CD4-positive, CD25-positive, alpha-beta regulatory T cell (primary cell): ENCODE results near the gene CACNA2D3. TPM values are rescaled to one million over a fixed set of nuclear protein-coding genes. Genes with fewer than 3 reads are reported as not detected.

Experiments
- ATAC-seq, 2 donors: fragments of 150-1000 bp; cut with Tn5 transposase; one replicate each; pipeline ENCODE4 v1.10.0; 2021; ENCODE audit warnings: low read depth in 2 of 2, moderate number of reproducible peaks in 2 of 2, moderate library complexity in 1 of 2
- DNase-seq, 3 donors: peaks; one replicate each; pipeline versions ENCODE4 v3.0.0 to v3.0.0-alpha.2; 2012 to 2022; ENCODE audit warnings: mixed read lengths in 1 of 3
- H3K27ac ChIP-seq: one replicate; pipeline ENCODE4 v1.7.0; 2013; ENCODE audit warnings: mild to moderate bottlenecking, low read length; ENCODE audit not compliant: insufficient read depth, poor library complexity, severe bottlenecking
- H3K27me3 ChIP-seq: one replicate; pipeline ENCODE4 v1.7.0; 2013; ENCODE audit warnings: low read length; ENCODE audit not compliant: control insufficient read depth, insufficient read depth
- H3K36me3 ChIP-seq: one replicate; pipeline ENCODE4 v1.7.0; 2013; ENCODE audit warnings: mild to moderate bottlenecking, low read length, moderate library complexity; ENCODE audit not compliant: control insufficient read depth, insufficient read depth
- H3K4me1 ChIP-seq: 2 replicates; pipeline ENCODE4 v1.7.0; 2013; ENCODE audit warnings: mild to moderate bottlenecking, low read length; ENCODE audit not compliant: insufficient read depth, control insufficient read depth, poor library complexity, severe bottlenecking
- H3K4me3 ChIP-seq: one replicate; pipeline ENCODE4 v1.7.0; 2013; ENCODE audit warnings: low read depth, mild to moderate bottlenecking, low read length, moderate library complexity
- H3K9me3 ChIP-seq, 2 experiments: 1 replicate in 1 of 2; 2 replicates in 1 of 2; pipeline ENCODE4 v1.7.0; 2013; ENCODE audit warnings: low read length in 2 of 2, mild to moderate bottlenecking in 1 of 2, moderate library complexity in 1 of 2; ENCODE audit not compliant: control insufficient read depth in 2 of 2
- H3K27ac Mint-ChIP-seq, 3 donors: one replicate each; pipeline ENCODE4 v1.8.0; 2020 to 2022; ENCODE audit warnings: mild to moderate bottlenecking in 3 of 3, mixed read lengths in 3 of 3, moderate library complexity in 2 of 3
- H3K27me3 Mint-ChIP-seq: one replicate; pipeline ENCODE4 v1.8.0; 2022; ENCODE audit warnings: mild to moderate bottlenecking, mixed read lengths
- H3K36me3 Mint-ChIP-seq: one replicate; pipeline ENCODE4 v1.8.0; 2020; ENCODE audit warnings: mixed read lengths
- H3K4me1 Mint-ChIP-seq, 4 donors: one replicate each; pipeline ENCODE4 v1.8.0; 2020 to 2022; ENCODE audit warnings: mixed read lengths in 4 of 4, mild to moderate bottlenecking in 1 of 4
- H3K4me3 Mint-ChIP-seq, 4 donors: one replicate each; pipeline ENCODE4 v1.8.0; 2020 to 2022; ENCODE audit warnings: mild to moderate bottlenecking in 4 of 4, mixed read lengths in 4 of 4, moderate library complexity in 3 of 4
- H3K9me3 Mint-ChIP-seq, 7 donors: one replicate each; pipeline ENCODE4 v1.8.0; 2020 to 2022; ENCODE audit warnings: mixed read lengths in 7 of 7, mild to moderate bottlenecking in 3 of 7, moderate library complexity in 2 of 7
- polyA plus RNA-seq, 4 donors: library from polyadenylated mRNA; unstranded; fragments of 300-500 nt; fragmentation: Illumina TruSeq; gene quantifications; one replicate each; pipeline ENCODE4 v1.2.3, GENCODE V29; 2021
- total RNA-seq: library from RNA; stranded (reverse); gene quantifications from one replicate; pipeline ENCODE4 v1.2.3, GENCODE V29; 2022

Gene CACNA2D3
- total and polyA plus RNA-seq, 5 donors from 2014 or later = not detected

DNA sequence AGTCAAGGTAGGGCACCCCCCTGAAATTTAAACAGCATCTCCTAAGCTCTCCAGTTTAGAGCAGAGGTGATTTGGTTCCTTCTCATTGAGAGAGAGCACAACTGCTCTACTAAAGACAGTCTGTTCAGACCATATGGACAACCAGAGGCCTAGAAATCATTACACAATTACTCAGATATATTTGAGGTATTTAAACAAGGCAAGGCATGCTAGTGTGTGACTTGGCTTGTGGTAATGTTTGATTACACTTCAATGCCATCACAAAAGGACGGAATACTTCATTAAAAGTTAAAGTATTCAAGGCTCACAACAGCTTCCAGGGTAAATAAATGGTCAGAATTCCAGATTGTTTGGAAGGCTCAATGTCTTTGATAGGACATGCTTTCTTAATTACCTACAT, 695.3 kb downstream of the CACNA2D3 start:
- no peaks in the 10 kb centered on the region for H3K27me3 ChIP-seq
- Mint-ChIP-seq H3K27ac (no peak overlapping the region), H3K27me3 (no peaks in the 10 kb centered on the region), H3K36me3 (no peaks in the 10 kb centered on the region), H3K4me3 (no peak overlapping the region), H3K4me1 (no peaks in the 10 kb centered on the region), H3K9me3 (peaks cover 0 to 3% (median 0%) of the 10 kb centered on the region in 7 donors)
- H3K4me3 ChIP-seq = no peak overlapping the region
- H3K36me3 ChIP-seq = no peaks in the 10 kb centered on the region
- H3K27ac ChIP-seq = no peak overlapping the region
- DNase-seq (no peak), ATAC-seq (no peak)
- no peaks in the 10 kb centered on the region for H3K4me1 ChIP-seq
- no peaks in the 10 kb centered on the region for H3K9me3 ChIP-seq

DNA sequence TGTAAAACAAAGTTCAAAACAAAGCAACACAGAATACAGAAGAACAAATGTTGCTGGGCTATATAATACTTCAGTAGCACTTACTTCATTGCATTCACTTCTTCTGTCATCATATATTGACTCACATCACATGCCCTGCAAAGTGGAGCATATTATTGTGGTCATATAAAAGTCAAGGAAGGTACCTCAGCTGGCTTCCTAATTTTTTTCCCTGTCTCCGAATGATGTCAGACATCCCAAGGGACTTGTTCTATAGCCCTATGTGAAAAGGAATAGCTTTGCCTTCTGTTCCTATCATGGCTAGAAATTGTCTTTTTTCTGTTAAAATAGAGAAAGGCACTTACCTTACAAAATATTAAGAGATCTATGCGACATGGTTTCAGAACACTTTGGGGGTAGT, 696.1 kb downstream of the CACNA2D3 start:
- peaks cover 0 to 1% (median 0%) of the 10 kb centered on the region in 7 donors for H3K9me3 Mint-ChIP-seq
- Histone ChIP-seq H3K27me3 (no peaks in the 10 kb centered on the region), H3K36me3 (no peaks in the 10 kb centered on the region), H3K4me3 (no peak overlapping the region), H3K9me3 (no peaks in the 10 kb centered on the region), H3K27ac (no peak overlapping the region), H3K4me1 (no peaks in the 10 kb centered on the region)
- no peaks in the 10 kb centered on the region for H3K36me3 Mint-ChIP-seq
- no peak overlapping the region for H3K27ac Mint-ChIP-seq
- DNase-seq = no peak
- no peaks in the 10 kb centered on the region for H3K27me3 Mint-ChIP-seq
- no peaks in the 10 kb centered on the region for H3K4me1 Mint-ChIP-seq
- no peak overlapping the region for H3K4me3 Mint-ChIP-seq
- no peak for ATAC-seq

DNA sequence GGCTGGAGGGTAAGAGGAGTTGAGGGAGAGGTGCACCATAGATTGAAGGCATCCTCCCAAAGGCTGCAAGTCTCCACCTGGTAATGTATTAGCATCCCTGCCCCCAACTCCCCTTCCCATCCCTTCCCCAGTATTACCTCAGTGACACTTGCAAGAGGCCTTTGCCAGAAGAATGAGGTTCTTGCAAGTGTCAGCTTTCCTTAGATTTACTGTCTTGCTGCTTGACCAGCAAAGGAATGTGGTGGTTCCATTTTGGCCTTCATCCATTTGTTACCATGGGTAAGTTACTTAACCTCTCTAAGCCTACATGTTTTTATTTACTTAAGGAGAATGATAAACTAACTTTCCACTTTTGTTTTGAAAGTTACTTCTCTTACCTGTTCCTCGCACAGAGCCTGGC, 696.6 kb downstream of the CACNA2D3 start:
- no peak overlapping the region for H3K4me3 ChIP-seq
- Mint-ChIP-seq H3K27ac (no peak overlapping the region), H3K27me3 (no peaks in the 10 kb centered on the region), H3K4me3 (no peak overlapping the region), H3K4me1 (no peaks in the 10 kb centered on the region), H3K9me3 (peaks cover 0 to 1% (median 0%) of the 10 kb centered on the region in 7 donors), H3K36me3 (no peaks in the 10 kb centered on the region)
- ATAC-seq (no peak), DNase-seq (no peak)
- H3K27ac ChIP-seq = no peak overlapping the region
- no peaks in the 10 kb centered on the region for H3K4me1 ChIP-seq
- H3K27me3 ChIP-seq = no peaks in the 10 kb centered on the region
- H3K36me3 ChIP-seq = no peaks in the 10 kb centered on the region
- no peaks in the 10 kb centered on the region for H3K9me3 ChIP-seq

DNA sequence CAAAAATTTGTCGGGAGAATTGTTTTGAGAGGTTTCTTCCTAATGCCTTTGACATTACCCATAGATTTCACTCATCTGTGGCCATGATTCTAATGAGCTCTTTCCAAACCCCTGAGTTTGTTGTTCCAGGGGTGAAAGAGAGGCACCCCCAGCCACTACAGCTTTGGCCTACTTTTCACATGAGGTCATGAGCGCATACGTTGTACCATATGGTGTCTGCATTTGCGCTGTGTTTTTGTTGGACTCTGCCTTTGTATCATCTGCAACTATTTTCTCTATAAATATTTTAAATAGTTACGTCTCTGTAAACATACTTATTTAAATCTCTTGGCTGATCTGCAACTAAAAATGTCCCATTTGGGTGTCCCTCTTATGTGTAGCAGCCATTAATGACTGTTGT, 697.6 kb downstream of the CACNA2D3 start:
- no peaks in the 10 kb centered on the region for H3K27me3 ChIP-seq
- H3K36me3 ChIP-seq = no peaks in the 10 kb centered on the region
- Mint-ChIP-seq H3K4me3 (no peak overlapping the region), H3K27me3 (no peaks in the 10 kb centered on the region), H3K36me3 (no peaks in the 10 kb centered on the region), H3K9me3 (peaks cover 0 to 1% (median 0%) of the 10 kb centered on the region in 7 donors), H3K27ac (no peak overlapping the region), H3K4me1 (no peaks in the 10 kb centered on the region)
- no peak overlapping the region for H3K4me3 ChIP-seq
- no peak for DNase-seq
- ATAC-seq = no peak
- no peaks in the 10 kb centered on the region for H3K9me3 ChIP-seq
- no peak overlapping the region for H3K27ac ChIP-seq
- H3K4me1 ChIP-seq = no peaks in the 10 kb centered on the region

DNA sequence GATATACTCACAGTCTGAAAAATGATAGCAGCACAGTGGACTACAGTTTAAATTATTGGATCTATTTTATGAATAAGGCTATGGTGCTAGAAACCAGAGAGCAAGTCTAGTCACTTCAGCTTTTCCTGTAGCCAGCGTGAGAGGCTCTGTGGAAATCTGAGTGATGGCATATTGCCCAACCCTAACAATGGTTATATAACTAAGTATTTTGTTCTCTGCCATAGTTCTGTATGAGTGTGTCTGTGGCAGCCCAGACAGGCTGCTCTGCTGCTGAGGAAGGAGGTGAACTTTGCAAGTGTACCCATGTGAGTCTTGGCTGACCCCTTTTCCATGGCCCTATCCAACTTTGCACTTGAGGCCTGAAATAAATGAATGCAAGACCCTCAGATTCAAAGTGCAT, 699.9 kb downstream of the CACNA2D3 start:
- Histone ChIP-seq H3K27ac (no peak overlapping the region), H3K36me3 (no peaks in the 10 kb centered on the region), H3K4me3 (no peak overlapping the region), H3K9me3 (no peaks in the 10 kb centered on the region), H3K4me1 (no peaks in the 10 kb centered on the region), H3K27me3 (no peaks in the 10 kb centered on the region)
- no peak for DNase-seq
- no peaks in the 10 kb centered on the region for H3K36me3 Mint-ChIP-seq
- no peak overlapping the region for H3K4me3 Mint-ChIP-seq
- no peak overlapping the region for H3K27ac Mint-ChIP-seq
- H3K27me3 Mint-ChIP-seq = no peaks in the 10 kb centered on the region
- no peaks in the 10 kb centered on the region for H3K4me1 Mint-ChIP-seq
- peaks cover 0 to 1% (median 0%) of the 10 kb centered on the region in 7 donors for H3K9me3 Mint-ChIP-seq
- ATAC-seq = no peak

DNA sequence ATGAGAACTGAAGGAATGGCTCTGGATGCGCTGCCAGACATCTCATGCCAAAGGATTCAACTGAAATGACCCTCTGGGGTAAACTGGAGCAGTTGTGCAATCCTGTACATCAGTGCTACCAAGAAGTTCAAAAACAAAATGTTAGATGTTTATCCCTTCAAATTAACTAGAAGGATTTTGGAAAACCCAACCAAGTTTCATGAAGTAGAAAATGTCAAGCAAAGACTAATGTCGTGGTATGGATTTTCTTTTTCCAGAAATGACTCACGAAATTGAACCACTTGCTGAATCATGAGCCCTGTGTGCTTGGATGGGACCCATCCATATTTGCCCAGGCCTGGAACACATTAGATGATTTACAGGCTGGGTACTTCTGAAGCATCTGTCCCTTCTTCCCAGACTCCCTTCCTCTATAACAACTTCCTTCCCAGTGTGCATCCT, 703.9 kb downstream of the CACNA2D3 start:
- Mint-ChIP-seq H3K27me3 (no peaks in the 10 kb centered on the region), H3K4me1 (no peaks in the 10 kb centered on the region), H3K4me3 (no peak overlapping the region), H3K9me3 (peaks cover 0 to 2% (median 0%) of the 10 kb centered on the region in 7 donors), H3K36me3 (no peaks in the 10 kb centered on the region), H3K27ac (no peak overlapping the region)
- no peaks in the 10 kb centered on the region for H3K27me3 ChIP-seq
- H3K9me3 ChIP-seq = peaks cover 0 to 5% of the 10 kb centered on the region in 2 experiments
- H3K4me1 ChIP-seq = no peaks in the 10 kb centered on the region
- no peaks in the 10 kb centered on the region for H3K36me3 ChIP-seq
- DNase-seq (no peak), ATAC-seq (no peak)
- no peak overlapping the region for H3K27ac ChIP-seq
- H3K4me3 ChIP-seq = no peak overlapping the region

DNA sequence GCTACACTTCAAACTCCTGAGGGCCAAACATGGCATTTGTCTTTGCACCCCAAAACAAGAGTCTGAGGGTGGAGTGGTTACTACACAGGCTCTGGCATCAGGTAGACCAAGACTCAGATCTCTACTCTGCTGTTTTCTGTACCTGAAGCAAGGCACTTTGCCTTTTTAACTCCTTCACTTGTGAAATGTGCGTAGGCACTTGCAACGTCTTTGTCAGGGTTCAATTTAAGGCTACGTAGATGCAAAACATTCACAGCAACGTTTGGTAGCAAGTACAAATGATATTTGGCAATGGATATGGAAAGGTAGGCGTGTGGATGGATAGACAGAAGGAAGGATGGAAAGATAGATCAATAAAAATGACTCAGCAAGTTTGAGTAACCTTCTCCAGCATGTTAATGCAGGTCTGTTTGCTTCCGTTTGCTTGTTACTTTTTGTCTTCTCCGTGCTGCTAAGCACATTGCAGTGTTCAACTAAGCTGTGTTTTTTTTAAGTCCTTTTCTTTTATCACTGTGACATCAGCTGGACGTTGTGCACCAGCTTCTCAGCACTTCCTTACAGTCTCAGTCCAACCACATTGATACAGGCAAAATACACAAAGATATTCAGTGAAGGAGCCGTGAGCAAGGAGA, 704.8 kb downstream of the CACNA2D3 start:
- Mint-ChIP-seq H3K36me3 (no peaks in the 10 kb centered on the region), H3K27me3 (no peaks in the 10 kb centered on the region), H3K4me3 (no peak overlapping the region), H3K9me3 (peaks cover 0 to 3% (median 2%) of the 10 kb centered on the region in 7 donors), H3K4me1 (no peaks in the 10 kb centered on the region), H3K27ac (no peak overlapping the region)
- Histone ChIP-seq H3K36me3 (no peaks in the 10 kb centered on the region), H3K4me3 (no peak overlapping the region), H3K4me1 (no peaks in the 10 kb centered on the region), H3K27me3 (no peaks in the 10 kb centered on the region), H3K9me3 (peaks cover 0 to 5% of the 10 kb centered on the region in 2 experiments), H3K27ac (no peak overlapping the region)
- no peak for DNase-seq
- no peak for ATAC-seq

DNA sequence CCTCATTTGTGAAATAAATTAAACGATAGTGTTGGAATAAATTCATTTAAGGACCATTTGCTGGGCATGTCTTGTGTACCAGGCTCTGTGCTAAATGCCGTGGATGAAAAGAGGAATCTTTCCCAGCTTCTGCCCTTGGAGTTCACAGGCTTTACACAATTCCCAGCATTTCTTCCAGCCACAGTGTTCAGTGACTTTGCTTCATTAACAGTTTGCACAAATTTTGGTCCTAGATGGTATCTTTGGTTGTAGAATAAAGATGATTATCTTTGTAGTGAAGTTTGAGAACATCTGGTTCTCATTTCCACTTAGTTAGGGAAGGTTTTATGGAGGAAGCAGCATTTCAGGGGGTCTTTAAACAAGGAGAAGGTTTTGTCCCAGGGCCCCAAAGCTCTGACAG, 705.4 kb downstream of the CACNA2D3 start:
- no peak for DNase-seq
- Histone ChIP-seq H3K9me3 (peaks cover 0 to 5% of the 10 kb centered on the region in 2 experiments), H3K36me3 (no peaks in the 10 kb centered on the region), H3K4me3 (no peak overlapping the region), H3K4me1 (no peaks in the 10 kb centered on the region), H3K27me3 (no peaks in the 10 kb centered on the region), H3K27ac (no peak overlapping the region)
- Mint-ChIP-seq H3K27me3 (no peaks in the 10 kb centered on the region), H3K27ac (no peak overlapping the region), H3K4me3 (no peak overlapping the region), H3K9me3 (peaks cover 0 to 3% (median 2%) of the 10 kb centered on the region in 7 donors), H3K36me3 (no peaks in the 10 kb centered on the region), H3K4me1 (no peaks in the 10 kb centered on the region)
- no peak for ATAC-seq
